ENCODE results near the gene HSD17B1.
"Not testable (repeated sequence)": the region's sequence is repeated elsewhere in the genome, so short reads cannot be mapped to it uniquely, and the experiment has no call there.

The HSD17B1 gene

DNA sequence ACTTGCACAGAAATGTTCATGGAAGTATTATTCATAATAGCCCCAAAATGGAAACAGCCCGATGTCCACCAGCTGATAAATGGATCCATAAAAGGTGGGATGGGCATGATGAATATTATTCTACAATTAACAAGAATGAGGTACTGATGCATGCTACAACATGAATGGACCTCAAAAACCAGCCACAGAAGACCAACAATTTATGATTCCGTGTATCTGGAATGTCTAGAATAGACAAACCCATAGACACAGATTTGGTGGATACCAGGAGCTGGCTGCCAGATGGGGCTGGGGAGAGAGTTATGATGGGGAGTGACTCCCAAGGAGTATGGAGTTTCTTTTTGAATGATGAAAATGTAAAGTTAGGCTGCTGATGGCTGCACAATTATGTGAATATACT lies 27.5 kb upstream of the HSD17B1 start:
- no peak for DNase-seq (ENCODE audit: low read depth)

DNA sequence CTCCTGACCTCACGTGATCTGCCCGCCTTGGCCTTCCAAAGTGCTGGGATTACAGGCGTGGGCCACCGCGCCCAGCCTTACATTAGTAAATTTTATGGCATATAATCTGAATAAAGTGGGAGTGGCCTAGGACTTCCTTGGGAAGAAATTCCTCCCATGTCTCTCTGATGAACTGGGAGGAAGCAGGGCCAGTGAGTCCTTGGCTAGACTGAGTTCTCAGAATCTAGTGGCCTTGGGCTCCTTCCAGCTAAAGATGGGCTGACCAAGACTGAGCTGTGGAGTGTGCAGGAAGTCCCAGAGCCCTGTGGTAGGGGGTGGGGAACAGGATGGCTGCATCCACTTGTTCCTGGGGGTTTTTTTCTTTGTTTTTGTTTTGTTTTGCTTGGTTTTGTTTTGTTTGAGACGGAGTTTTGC lies 26.7 kb upstream of the HSD17B1 start:
- no peak for DNase-seq (ENCODE audit: low read depth)

DNA sequence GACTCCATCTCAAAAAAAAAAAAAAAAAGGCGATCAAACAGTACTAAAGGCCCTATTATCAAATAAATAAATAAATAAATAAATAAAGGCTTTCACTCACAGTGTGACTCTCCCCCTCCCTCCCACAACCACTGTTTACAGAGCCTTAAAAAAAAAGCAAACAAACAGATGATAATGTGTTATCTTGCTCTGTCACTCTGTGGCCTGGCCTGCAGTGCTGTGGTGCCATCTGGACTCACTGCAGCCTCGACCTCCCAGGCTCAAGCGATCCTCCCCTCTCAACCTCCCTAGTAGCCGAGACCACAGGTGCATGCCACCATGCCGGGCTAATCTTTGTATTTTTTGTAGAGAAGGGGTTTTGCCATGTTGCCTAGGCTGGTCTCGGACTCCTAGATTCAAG lies 24.8 kb upstream of the HSD17B1 start:
- no peak for DNase-seq (ENCODE audit: low read depth)

DNA sequence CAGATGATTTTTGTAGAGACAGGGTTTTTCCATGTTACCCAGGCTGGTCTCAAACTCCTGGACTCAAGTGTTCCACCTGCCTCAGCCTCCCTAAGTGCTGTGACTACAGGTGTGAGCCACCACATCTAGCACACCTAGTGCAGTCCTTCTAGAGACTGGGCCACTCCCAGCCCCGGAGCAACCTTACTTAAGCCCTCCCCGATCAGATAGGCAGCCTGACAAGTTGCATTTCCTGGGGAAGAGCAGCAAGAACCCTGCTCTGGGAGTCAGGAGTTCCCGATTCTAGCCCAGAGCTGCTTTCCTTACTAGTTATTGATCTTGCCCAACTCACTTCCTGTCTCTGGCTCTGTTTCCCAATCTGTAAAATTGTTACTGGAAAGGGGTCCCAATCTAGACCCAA lies 23.7 kb upstream of the HSD17B1 start:
- no peak for DNase-seq (ENCODE audit: low read depth)

DNA sequence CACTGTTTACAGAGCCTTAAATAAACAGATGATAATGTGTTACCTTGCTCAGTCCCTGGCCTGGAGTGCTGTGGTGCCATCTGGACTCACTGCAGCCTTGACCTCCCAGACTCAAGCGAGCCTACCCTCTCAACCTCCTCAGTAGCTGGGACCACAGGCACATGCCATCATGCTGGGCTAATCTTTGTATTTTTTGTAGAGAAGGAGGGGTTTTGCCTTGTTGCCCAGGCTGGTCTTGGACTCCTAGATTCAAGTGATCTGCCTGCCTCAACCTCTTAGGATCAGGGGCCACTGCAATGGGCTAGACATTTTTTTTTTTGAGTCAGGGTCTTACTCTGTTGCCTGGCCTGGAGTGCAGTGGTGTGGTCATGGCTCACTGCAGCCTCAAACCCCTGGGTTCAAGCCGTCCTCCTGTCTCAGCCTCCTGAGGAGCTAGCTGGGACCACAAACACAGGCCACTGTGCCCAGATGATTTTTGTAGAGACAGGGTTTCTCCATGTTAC lies 21.7 kb upstream of the HSD17B1 start:
- no peak for DNase-seq (ENCODE audit: low read depth)

DNA sequence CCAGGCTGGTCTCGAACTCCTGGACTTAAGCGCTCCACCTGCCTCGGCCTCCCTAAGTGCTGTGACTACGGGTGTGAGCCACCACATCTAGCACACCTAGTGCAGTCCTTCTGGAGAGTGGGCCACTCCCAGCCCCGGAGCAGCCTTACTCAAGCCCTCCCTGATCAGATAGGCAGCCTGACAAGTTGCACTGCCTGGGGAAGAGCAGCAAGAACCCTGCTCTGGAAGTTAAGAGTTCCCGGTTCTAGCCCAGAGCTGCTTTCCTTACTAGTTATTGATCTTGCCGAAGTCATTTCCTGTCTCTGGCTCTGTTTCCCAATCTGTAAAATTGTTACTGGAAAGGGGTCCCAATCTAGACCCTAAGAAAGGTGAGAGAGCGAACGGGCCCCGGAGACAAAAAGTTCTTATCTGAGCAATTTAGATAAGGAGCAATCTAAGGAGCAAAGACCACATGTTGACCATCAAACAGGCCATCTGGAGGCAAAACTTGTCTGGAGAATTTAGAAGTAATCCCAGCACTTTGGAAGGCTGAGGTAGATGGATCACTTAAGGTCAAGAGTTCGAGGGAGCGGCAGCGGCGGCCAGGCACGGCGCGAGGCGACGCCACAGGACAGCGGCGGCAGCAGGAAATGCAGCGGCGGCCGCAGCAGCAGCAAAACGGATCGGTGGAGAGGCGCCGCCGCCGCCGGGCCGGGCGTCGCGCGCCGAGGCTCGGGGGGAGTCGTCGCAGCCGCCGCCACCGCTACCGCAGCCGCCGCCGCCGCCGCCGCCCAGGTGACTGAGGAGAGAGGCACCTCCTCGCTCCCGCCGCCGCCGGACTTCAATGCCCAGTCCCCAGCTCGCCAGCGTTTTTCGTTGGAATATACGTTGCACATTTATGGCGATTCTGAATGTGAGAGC lies 21.0 kb upstream of the HSD17B1 start:
- DNase-seq (ENCODE audit: low read depth): no peak

DNA sequence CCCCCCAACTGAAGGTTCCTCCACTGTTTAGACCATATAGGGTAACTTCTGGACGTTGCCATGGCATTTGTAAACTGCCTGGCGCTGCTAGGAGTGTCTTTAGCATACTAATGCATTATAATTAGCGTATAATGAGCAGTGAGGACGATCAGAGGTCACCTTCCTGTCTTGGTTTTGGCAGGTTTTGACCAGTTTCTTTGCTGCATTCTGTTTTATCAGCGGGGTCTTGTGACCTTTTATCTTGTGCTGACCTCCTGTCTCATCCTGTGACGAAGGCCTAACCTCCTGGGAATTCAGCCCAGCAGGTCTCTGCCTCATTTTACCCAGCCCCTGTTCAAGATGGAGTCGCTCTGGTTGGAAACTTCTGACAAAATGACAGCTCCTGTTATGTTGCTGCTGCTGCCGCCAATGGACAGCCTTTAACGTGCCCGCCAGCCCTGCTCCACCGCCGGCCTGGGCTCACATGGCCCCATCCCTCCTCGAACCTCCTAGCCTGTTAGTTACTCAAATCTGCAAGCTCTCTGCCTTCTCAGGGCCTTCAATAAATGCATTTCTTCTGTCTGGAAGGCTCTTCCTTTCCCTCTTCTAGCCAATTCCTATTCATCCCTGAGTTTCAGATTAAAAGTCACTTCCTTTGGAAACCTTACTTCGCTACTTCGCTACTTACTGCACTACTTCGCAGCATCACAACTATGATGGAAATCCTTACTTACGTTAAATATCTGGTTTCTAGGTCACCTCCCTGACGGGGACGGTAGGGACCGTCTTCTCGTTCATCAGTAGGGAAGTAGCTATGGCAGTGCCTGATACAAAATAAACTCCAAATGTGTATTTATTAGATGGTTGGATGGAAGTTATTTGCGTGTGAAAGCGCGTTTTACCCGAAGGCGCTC lies 17.3 kb upstream of the HSD17B1 start:
- DNase-seq (ENCODE audit: low read depth): no peak

DNA sequence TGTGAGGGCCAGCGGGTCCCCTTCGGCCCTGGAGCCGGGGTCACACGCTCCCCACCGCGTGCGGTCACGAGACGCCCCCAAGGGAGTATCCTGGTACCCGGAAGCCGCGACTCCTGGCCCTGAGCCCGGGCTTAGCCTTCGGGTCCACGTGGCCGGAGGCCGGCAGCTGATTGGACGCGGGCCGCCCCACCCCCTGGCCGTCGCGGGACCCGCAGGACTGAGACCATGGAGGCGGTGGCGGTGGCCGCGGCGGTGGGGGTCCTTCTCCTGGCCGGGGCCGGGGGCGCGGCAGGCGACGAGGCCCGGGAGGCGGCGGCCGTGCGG lies 16.7 kb upstream of the HSD17B1 start, which contains the start of gene NAGLU:
TSS of gene NAGLU (plus strand) at position 194 of the 324 bp plus-strand sequence. CDS start at position 226, 32 bp downstream.
- peak; percentile 83 for DNase-seq (ENCODE audit: low read depth)

DNA sequence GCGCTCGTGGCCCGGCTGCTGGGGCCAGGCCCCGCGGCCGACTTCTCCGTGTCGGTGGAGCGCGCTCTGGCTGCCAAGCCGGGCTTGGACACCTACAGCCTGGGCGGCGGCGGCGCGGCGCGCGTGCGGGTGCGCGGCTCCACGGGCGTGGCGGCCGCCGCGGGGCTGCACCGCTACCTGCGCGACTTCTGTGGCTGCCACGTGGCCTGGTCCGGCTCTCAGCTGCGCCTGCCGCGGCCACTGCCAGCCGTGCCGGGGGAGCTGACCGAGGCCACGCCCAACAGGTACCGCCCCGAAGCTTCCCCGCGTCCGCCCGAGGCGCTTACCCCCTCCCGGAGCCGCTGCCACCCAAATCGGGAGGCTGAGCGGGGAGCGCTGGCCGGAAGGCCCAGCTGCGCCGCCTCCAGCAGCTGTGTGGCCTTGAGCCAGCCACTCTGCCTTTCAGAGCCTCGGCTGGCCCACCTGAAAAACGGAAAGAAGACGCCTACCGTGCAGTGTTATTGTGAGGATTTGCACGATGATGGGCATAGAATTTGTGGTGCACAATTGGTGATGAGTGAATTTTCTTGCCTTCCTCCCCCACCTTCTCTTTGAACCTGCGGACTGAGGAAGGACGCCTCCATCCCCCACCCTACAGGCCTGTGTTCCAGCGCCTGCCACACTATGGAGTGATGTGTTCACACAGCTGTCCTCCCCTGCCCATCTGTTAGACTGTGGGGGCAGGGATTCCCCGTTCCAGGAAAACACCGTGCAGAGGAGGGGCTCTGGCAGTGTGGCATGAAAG lies 16.2 kb upstream of the HSD17B1 start:
- DNase-seq (ENCODE audit: low read depth): peak; percentile 79

DNA sequence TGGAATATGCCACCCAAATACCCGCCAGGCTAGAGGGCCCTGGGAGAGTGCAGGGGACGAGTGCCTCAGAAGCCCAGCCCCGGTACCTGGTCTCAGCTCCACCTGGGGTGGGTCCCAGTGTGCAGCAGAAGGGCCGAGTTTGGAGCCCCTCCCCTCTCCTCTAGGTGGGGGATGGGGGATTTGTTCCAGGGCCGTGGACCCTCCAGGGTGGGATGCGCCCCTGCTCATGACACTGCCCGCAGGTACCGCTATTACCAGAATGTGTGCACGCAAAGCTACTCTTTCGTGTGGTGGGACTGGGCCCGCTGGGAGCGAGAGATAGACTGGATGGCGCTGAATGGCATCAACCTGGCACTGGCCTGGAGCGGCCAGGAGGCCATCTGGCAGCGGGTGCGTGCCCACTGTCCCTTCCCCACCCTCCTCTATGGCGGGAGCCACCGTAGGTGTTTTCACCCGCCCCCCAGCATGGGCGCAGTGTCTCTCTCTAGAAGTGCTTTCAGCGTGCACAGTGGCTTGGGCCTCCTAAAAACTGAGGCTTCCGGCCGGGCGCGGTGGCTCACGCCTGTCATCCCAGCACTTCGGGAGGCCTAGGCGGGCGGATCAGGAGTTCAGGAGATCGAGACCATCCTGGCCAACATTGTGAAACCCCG lies 15.4 kb upstream of the HSD17B1 start:
- no peak for DNase-seq (ENCODE audit: low read depth)

DNA sequence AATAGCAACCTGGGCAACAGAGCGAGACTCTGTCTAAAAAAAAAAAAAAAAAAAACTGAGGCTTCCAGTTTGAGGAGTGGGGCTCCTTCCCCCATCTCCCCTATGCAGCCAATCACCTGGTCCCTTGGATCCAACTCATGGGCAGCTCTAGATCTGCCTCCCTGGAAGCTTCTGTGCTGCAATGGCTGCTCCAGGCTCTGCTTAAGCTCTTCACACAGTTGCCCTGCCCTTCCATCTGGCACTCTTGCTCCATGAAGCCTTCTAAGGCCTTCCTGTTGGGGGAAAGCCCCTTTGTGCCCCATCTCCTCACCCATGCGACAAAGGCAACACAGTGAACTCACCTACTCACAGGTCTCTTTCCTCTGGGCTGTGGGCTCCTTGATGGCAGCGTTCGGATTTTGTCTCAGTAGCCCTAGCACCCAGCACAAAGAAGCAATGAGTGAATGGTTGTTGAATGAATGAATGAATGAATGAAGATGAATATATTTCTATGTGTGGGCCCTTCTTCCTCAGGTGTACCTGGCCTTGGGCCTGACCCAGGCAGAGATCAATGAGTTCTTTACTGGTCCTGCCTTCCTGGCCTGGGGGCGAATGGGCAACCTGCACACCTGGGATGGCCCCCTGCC lies 14.8 kb upstream of the HSD17B1 start:
- DNase-seq (ENCODE audit: low read depth): no peak

DNA sequence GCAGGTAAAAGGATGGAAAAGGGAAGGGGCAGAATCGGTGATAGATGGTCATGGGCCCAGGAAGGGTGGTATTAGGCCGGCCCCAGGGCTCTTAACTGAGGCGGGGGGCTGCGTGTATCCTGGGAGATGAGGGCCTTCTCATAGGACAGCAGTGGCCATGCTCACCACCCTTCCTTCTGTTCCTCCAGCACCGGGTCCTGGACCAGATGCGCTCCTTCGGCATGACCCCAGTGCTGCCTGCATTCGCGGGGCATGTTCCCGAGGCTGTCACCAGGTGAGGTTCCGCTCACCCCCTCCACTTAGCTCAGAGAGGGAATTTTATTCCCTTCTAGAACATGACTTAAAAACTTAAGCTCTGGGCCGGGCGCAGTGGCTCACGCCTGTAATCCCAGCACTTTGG lies 14.2 kb upstream of the HSD17B1 start:
- no peak for DNase-seq (ENCODE audit: low read depth)

DNA sequence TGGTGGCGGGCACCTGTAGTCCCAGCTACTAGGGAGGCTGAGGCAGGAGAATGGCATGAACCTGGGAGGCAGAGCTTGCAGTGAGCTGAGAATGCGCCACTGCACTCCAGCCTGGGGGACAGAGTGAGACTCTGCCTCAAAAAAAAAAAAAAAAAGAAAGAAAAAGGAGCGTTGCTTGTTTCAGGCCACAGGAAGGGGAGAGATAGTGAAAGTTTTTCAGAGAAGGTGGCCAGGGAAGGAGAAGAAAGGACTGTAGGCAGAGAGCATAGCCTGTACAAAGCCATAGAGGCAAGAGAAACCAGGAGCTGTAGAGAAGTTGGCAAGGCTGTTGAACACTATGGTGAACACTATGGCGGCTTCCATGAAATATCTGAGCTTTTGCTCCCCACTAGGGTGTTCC lies 12.2 kb upstream of the HSD17B1 start:
- not testable (repeated sequence) for DNase-seq (ENCODE audit: low read depth)

DNA sequence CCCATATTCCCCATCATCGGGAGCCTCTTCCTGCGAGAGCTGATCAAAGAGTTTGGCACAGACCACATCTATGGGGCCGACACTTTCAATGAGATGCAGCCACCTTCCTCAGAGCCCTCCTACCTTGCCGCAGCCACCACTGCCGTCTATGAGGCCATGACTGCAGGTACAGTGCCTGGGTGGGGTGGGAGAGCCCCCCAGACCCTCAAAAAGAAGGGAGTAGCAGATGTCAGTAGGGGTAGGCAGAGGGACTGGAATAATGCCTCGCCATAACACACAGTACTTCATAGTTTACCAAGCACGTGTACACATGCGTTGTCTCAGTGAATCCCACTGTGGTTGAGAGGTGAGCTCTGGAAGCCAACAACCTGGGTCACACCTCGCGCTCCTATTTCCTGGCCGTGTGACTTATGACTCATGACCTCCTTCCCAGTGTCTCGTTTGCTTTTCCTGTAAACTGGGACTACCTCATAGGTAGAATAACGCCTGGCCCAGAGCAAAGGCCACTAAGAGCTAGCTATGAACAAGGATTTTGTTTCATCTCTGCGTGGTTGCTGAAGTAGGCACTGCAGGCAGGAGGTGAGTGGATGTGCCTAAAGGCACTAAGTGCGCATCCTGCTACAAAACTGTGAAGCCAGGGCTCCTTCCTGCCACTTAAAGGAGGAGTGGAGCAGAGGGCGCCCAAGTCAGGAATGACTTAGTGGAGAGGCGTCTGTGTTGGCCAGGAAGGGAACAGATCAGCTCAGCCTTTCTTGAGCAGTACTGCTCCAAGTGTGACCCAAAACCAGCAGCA lies 11.5 kb upstream of the HSD17B1 start:
- DNase-seq (ENCODE audit: low read depth): no peak

DNA sequence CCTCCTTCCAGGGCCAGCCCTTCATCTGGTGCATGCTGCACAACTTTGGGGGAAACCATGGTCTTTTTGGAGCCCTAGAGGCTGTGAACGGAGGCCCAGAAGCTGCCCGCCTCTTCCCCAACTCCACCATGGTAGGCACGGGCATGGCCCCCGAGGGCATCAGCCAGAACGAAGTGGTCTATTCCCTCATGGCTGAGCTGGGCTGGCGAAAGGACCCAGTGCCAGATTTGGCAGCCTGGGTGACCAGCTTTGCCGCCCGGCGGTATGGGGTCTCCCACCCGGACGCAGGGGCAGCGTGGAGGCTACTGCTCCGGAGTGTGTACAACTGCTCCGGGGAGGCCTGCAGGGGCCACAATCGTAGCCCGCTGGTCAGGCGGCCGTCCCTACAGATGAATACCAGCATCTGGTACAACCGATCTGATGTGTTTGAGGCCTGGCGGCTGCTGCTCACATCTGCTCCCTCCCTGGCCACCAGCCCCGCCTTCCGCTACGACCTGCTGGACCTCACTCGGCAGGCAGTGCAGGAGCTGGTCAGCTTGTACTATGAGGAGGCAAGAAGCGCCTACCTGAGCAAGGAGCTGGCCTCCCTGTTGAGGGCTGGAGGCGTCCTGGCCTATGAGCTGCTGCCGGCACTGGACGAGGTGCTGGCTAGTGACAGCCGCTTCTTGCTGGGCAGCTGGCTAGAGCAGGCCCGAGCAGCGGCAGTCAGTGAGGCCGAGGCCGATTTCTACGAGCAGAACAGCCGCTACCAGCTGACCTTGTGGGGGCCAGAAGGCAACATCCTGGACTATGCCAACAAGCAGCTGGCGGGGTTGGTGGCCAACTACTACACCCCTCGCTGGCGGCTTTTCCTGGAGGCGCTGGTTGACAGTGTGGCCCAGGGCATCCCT lies 9.3 kb upstream of the HSD17B1 start:
- DNase-seq (ENCODE audit: low read depth): no peak

DNA sequence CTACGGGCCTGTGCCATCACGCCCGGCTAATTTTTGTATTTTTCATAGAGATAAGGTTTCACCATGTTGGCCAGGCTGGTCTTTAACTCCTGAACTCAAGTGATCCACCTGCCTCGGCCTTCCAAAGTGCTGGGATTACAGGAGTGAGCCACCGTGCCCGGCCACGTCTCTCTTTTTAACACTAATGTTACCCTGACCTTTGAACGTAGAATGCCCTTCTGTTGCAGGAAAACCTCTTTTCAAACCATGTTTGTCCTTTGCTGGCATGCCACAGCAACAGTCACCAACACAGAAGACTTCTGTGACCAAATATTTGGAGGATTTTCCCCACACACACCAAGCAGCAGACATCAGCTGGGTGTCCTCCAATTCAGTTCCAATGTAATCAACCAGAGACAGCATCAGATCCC lies 7.8 kb upstream of the HSD17B1 start:
- DNase-seq (ENCODE audit: low read depth): no peak

DNA sequence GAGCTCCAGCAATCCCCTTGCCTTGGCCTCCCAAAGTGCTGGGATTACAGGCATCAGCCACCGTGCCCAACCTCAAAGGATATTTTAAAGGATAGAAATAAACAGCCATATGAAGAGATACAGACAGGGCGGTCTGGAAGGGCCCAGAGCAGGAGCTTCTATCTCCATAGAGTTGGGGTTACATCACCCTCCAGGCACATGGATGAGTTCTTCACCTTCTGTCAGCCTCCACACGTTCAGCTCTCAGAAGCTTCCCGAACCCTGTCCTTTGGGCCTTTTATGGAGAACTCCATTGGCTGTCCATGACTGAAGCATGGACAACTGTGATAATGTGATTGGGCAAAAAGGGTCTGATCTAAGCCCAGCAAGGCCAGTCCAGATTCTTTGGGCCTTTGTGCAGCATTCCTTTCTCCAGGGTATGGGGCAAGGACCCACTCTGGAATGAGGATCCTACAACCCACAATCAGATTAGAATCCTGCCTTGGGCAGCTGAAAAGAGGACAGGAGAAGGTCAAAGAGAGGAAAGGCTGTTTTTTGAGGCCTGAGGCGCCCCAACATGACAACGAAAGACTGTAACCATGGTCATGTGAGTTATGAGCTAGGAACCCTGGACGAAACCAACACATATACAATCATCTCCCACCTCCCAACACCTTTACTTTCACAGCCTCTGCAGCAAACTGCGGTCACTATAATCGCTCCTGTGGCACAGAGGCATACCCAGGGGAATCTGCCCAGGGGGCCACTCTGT lies 6.8 kb upstream of the HSD17B1 start:
- not testable (repeated sequence) for DNase-seq (ENCODE audit: low read depth)

DNA sequence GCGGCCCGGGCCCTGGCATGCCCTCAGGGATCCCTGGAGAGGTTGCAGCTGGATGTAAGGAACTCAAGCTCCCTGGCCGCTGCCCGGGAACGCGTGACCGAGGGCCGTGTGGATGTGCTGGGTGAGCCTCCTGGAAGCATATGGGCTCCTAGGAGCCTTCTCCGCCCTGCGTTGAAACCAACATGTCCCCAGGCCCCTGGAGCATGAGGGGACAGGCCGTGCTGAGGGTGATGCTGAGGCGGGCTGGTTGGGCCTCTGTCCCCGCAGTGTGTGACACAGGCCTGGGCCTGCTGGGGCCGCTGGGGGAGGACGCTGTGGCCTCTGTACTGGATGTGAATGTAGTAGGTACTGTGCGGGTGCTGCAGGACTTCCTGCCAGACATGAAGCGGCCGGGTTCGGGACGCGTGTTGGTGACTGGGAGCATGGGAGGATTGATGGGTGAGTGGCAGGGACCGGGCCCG lies 5.7 kb upstream of the HSD17B1 start:
- DNase-seq (ENCODE audit: low read depth): no peak

Data from CMK (cell line).